GM21737 (cell line): Measurements from ENCODE around the gene SH2D6.
A peak's percentile ranks its signal among the peaks of the same experiment; 100 is the strongest.
"Not testable (repeated sequence)": the region's sequence is repeated elsewhere in the genome, so short reads cannot be mapped to it uniquely, and the experiment has no call there.

Source experiments
- ATAC-seq: cut with Tn5 transposase; IDR thresholded peaks from one replicate; pipeline ENCODE4 v1.9.1; 2021; ENCODE audit warnings: mild to moderate bottlenecking, moderate library complexity; ENCODE audit not compliant: unreplicated experiment

Gene SH2D6

DNA sequence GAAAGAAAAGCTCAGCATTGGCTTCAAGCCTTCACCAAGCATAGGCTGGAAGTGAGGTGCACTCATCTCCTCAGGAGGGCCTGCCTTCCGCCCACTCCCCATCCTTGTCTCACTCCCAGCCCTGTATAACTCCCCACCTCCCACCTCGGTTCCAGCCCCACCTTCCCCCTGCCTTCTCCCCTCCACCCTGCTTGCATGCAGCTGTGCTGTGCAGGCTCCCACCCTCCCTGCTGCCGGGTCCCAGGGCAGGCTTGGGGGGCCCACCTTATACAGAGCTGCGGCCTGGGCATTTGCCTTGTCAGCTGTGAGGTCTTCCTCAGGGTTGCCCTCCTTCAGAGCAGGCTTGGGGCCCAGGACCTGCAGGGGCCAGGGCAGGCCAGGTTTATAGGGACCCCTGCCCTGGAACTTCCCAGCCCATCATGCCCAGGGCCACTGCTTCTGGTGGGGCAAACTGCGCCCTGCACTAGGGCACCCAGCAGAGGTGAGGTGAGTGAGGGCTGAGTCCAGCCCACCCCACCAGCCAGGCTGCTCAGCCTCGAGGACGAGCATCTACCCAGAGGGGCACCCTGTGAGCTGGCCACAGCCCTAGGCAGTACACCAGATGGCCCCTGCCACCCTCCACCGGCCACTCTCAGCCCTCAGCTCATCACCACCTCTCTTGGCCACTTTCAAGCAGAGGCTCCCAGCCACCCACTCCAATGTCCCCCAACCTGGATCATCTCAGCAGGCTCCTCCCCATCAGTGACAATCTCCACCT lies 19.9 kb upstream of the SH2D6 start:
- no peak for ATAC-seq

DNA sequence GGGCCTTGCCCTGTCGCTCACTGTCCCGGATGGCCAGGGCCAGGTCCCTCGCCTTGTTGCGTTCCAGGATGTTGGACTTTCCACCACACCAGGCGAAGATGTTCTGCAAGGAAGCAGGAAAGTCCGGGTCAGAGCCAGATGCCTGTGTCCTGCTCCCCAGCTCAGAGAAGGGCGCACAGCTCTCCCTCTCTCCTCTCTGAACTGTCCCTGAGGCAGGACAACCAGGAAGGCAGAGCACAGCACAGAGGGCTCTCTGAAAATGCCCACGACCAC lies 19.4 kb upstream of the SH2D6 start:
- no peak for ATAC-seq

DNA sequence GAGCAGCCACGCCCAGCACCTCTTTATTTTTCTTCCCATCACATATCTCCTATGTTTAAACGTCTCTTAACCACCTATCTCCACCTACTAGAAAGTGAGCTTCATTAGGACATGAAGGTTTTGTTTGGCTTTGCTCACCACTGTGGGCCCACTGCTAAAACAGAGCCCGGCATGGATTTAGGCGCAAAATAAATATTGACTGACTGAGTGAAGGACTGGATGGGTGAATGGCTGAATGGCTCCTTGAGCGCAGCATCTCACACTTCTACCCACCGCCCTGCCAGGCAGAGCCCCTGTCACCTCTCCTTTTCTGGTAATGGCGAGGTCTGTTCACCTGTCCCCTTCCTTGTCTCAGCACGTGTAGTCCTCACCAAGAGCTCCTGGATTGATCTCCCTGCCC lies 18.5 kb upstream of the SH2D6 start:
- no peak for ATAC-seq

DNA sequence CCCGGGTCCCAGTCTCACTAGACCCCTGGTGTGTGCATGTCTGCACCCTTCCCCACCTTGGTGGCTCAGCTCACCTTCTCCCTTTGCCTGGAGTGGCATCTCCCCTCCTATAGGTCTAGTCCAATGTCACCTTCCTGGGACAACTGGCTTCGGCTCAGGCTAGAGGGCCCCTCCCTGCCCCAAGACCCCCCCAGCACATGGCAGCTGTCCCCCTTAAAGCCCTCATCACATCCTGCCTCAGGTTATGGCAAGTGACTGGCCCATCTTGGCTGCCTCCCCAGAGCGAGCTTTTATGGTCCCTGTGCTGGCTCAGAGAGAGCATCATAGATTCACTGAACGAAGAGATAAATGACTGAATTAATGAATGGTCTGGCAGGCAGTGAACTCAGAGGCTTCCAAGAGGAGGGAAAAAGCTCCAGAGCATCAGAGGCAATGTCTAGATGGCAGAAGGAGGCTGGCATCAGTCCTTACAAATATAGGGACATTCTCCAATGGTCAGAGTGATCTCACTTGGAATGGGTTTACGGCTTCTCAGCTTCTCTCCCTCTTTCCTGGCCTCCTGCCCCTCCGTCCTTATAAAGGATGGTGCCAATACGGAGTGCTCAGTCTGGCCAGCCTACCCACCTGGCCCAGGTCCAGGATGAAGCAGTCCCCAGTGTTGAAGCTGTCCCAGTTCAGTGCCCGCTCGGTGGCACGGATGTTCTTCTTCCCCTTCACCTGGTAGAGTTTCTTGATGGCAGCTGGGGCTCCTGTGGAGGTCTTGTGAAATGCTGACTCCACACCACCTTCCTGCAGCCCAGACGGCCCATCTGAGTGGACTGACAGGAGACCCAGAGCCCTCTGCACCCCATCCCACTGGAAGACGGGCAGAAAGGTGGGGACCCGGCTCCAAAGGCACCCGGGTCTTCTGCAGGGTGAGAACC lies 17.7 kb upstream of the SH2D6 start:
- ATAC-seq: no peak

DNA sequence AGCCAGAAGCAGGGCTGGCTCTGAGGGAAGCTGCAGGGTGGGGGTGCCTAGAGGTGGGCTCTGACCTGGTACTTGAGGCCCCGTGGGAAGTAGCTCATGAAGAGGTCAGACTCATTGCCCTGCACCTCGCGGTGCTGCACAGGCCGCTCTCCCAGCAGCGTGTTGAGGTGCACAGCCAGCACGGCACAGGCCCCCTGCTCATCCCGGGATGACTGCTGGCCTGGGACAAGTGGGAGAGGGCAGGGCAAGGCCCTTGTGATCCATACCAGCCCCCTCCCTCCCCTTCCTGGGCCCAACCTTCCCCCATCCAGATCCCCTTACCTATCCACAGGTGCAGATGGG lies 17.1 kb upstream of the SH2D6 start:
- ATAC-seq: no peak

GRCh38 chr2:85401844-85402243 lies 16.7 kb upstream of the SH2D6 start:
- no peak for ATAC-seq

DNA sequence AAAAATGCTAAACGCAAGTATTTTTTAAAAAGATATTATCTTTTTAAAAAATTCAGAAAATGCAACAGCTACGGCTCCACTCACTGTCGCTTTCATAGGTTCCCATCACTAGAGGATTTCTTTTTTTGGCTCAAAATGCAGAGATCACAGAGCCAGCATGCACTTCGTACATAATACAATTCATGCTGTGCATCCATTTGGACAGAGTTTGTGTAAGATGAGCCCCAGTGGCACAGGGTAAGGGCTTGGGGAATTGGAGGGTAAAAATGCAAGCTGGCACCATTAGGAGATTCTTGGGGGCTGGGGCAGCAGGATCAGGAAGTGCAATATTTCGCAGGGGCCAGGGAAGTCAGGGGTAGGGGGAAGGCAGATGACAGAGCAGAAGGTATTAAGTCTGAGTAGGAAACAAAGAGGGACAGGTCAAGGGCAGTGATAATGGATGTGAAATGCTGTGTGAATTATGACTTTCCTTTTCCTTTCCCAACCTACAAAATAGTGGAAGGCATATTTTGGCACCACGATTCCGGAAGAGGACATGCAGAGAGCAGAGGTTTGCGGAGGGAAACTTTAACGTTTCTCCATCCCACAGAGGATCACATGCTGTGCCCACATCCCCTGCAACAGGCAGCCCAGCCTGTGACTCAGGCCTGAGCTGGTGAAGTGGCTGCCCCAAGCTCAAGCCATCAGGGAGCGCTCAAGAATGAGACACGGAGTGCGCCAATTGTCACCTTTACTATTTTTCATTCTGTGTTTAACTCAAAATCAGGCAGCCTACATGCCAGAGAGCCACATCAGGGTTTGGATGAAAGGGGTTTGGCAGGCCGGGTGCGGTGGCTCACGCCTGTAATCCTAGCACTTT lies 13.1 kb upstream of the SH2D6 start:
- no peak for ATAC-seq

GRCh38 chr2:85409845-85410583 lies 8.5 kb upstream of the SH2D6 start, which contains the start of gene CAPG:
Gene CAPG (minus strand): TSS chr2:85410366. CDS start chr2:85402145, 8,221 bp downstream.
- ATAC-seq: peak; percentile 53

- ATAC-seq: no peak
Observed at GRCh38 chr2:85410584-85411404, 7.7 kb upstream of the SH2D6 start.

DNA sequence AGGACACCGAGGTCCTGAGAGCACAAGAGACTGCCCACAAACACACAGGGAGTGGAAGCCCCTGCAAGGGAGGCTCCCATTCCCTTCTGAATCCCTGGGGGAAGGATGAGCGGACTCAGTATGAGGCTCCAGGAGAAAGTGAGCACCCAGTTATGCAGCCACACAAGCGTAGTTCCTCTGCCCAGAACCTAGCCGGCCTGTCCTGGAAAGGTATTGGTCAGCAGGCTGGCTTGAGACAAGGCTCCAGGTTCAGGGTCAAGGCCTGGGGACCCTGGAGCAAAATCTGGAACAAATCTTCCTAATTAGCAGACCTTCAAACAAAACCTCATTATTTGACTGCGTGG lies 7.1 kb upstream of the SH2D6 start:
- no peak for ATAC-seq

DNA sequence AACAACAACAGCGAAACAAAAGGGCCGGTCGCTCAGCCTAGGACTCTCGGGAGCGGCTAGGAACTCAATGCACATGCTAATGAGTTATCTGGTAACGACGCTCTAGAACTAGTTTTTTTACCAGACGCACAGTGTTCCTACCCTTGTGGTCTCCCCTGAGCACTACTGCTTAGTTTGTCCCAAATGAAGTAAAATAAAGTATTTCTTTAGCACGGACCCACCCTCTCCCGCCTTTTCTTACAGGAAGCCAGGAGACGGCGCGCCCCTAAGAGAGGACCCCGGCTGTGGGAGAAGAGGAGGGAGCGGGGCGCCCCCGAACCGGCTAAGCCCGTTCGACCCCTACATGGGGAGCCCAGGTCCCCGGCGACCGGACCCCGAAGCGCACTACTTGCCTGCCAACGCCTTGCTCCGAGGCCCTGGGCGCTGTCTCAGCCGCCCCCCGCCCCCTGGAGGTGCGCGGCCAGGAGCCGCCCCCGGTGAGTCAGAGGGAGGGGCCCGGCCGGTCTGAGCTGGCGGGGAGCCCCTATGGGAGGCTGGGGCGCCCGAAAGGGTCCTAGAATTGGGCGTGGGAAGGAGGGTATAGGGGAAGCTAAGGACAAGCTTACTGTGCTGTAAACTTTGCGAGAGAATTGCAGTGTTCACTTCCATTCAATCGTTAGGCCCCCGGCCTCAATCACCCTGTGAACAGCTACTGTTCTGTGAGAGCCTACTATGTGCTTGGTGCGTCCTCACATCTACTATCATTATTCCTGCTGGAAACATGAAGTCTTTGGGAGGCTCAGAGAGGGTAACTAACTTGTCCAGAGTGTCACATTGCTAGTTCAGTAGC lies 4.7 kb upstream of the SH2D6 start:
- ATAC-seq: no peak

DNA sequence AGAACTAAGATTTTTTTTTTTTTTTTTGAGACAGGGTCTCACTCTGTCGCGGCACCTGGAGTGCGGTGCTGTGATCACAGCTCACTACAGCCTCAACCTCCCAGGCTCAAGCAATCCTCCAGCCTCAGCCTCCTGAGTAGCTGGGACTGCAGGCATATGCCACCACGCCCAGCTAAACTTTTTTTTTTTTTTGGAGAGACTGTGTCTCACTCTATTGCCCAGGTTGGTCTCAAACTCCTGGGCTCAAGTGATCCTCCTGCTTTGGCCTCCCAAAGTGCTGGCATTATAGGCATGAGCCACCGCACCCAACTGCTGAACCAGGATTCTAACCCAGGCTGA lies 4.1 kb upstream of the SH2D6 start:
- ATAC-seq: not testable (repeated sequence)

DNA sequence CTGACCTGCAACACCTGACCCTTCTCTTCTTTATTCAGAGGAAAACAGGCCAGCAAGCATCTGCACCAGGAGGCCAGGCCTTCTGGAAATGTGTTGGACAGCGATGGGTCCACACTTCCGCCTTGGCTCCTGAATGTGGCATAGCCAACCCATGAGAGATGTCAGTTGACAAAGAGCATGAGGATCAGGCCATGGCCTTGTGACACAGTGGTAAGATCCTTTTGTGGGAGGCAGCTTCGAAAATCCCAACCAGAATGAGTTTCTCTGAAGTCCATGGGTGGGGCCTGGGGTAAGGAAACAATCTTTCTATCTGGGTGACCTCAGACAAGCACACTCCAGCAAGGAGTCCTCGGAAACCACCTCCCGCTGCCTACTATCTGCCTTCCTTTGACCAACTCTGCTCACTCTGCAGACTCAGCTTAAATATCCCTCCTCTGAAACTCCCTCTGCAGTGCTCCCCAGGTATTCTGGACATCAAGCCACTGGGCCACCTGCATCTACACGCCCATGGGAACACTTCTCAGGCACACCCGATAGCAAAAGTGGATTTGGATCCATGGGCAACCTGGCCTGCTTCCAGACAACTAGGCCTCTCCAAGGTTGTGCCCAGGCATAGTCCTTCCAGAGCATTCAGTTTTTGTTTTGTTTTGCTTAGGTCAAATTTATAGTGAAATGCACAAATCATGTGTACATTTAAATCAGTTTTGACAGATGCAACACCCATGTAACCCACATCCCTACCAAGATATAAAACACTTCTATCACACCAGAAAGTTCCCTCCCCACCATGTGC lies 3.6 kb upstream of the SH2D6 start:
- no peak for ATAC-seq

DNA sequence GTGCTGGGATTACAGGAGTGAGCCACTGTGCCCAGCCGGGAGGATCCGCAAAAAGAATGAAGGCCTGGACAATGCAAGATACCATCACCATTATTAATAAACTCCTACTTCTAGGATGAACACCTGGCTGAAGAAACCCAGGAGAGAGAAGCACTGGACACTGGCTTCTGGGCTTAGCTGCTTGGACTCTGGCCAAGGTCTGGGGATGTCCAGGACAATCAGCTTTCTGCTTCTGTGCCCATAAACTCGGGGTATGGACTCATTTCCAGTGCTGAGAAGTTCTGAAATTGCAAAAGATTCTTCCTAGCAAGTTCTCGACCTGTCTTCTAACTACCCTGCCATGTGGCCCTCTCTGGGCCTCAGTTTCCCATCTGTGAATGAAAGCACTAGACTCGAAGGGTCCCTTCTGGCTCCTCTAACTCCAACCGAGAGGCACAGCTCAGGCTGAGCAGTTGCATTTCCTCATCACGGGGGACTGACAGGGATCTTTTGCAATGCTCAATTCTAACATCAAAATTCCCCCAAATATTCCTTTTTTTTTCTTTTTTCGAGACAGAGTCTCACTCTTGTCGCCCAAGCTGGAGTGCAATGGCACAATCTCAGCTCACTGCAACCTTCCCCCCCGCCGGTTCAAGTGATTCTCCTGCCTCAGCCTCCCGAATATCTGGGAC lies 2.4 kb upstream of the SH2D6 start:
- ATAC-seq: no peak

GRCh38 chr2:85419009-85419675 lies 628 bp downstream of the SH2D6 start:
- no peak for ATAC-seq

DNA sequence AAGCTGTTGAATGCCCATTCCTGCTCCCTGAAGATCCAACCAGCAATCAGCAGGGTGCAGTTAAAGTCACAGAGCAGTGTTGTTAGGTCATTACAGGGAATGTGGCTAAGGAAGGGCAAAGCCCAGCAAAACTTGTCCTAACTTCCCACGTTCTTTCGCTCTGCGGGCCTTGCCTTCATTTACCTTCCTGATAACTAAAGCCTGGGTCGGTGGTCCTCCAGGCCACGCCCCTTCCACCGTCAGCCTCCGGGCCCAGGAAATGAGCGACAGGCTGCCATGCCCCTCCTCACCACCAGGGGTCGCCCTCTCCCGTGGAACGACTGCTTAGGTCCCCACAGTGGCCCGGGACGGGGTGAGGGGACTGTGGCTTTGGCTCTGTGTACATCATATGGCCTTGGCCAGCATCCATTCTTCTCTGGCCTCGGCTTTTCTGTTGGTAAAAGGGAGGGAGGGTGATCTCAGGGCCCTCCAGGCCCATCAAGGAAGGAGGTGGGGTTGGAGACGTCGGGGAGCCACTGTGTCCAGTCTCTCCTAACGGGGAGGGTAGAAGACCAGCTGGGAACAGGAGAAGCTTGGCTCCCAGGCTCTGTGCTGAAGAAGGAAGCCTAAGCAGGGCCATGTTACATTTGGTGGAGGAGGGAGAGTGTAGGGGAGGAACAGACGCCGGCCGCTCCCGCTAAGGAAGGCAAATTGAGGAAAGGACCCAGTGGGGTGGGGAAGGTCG lies 2.2 kb downstream of the SH2D6 start:
- peak; percentile 58 for ATAC-seq
